Sigmoid colon (tissue), 7 donors: ENCODE data around the gene SPOCK1. TPM values are rescaled to one million over a fixed set of nuclear protein-coding genes. Genes with fewer than 3 reads are reported as not detected.

Experiments used
- DNase-seq: peaks from one replicate; pipeline ENCODE4 v3.0.0-alpha.2; 2019
- H3K27ac ChIP-seq, 4 donors: fragments of 200-600 bp; sonication (generic); one replicate each; pipeline ENCODE4 v1.5.1; 2016 to 2019; ENCODE audit warnings: mild to moderate bottlenecking in 1 of 4
- H3K27me3 ChIP-seq, 3 donors: fragments of 200-600 bp; sonication (generic); one replicate each; pipeline ENCODE4 v1.5.1; 2019; ENCODE audit warnings: mild to moderate bottlenecking in 1 of 3
- H3K36me3 ChIP-seq, 4 donors: fragments of 200-600 bp; sonication (generic); one replicate each; pipeline ENCODE4 v1.5.1; 2016 to 2019
- H3K4me1 ChIP-seq, 4 donors: fragments of 200-600 bp; sonication (generic); one replicate each; pipeline ENCODE4 v1.5.1; 2017 to 2019
- H3K4me3 ChIP-seq, 4 donors: fragments of 200-600 bp; sonication (generic); one replicate each; pipeline ENCODE4 v1.5.1; 2017 to 2019; ENCODE audit warnings: mild to moderate bottlenecking in 2 of 4, moderate library complexity in 1 of 4
- H3K9me3 ChIP-seq, 4 donors: fragments of 200-600 bp in 3 of 4; sonication (generic) in 3 of 4; one replicate each; pipeline versions ENCODE4 v1.5.1 to v1.6.1; 2013 to 2019
- CTCF ChIP-seq, 4 experiments: fragments of 450-650 bp in 3 of 4; fragments of 200-600 bp in 1 of 4; IDR thresholded peaks; one replicate each; pipeline ENCODE4 v1.5.1; 2016 to 2019; ENCODE audit warnings: antibody characterized with exemption in 4 of 4, mild to moderate bottlenecking in 3 of 4, moderate library complexity in 2 of 4
- EP300 ChIP-seq, 4 donors: sonication (generic); formaldehyde crosslinking; IDR thresholded peaks; one replicate each; pipeline ENCODE4 v1.6.1; 2017; ENCODE audit warnings: antibody characterized with exemption in 4 of 4
- POLR2A ChIP-seq, 2 donors: fragments of 450-650 bp; IDR thresholded peaks; one replicate each; pipeline ENCODE4 v1.6.1; 2016; ENCODE audit warnings: antibody characterized with exemption in 2 of 2, mild to moderate bottlenecking in 2 of 2, moderate library complexity in 2 of 2
- POLR2AphosphoS5 ChIP-seq, 4 donors: sonication (generic); formaldehyde crosslinking; IDR thresholded peaks; one replicate each; pipeline ENCODE4 v1.6.1; 2017; ENCODE audit warnings: antibody characterized with exemption in 4 of 4
- WGBS, 2 donors: extraction: QIAGEN DNeasy Blood & Tissue Kit; methylation state at CpG; one replicate each; pipeline ENCODE4 v1.1.7; 2013; 5-methylcytosine and 5-hydroxymethylcytosine counted together
- intact Hi-C: fragments of 100-400 bp; cut with DNase I; formaldehyde crosslinking; loops from one replicate; pipeline ENCODE4 v1.15.1; 2023
- polyA plus RNA-seq, 3 donors: library from polyadenylated mRNA; stranded (reverse); fragments of 200-250 nt; gene quantifications; one replicate each; pipeline ENCODE4 v1.2.3, GENCODE V29; 2013
- total RNA-seq, 4 donors: library from RNA; depleted of rRNA; stranded (reverse); fragments of >200 nt; gene quantifications; one replicate each; pipeline ENCODE4 v1.1.0, GENCODE V29; 2016
- donor health status: healthy with polysubstance abuse.
- donor health status: Bipolar disorder and iron deficiency.
- donor health status: healthy.

Gene SPOCK1
- total and polyA plus RNA-seq, 7 donors, result 2.4 to 104 (median 33.4) TPM

DNA sequence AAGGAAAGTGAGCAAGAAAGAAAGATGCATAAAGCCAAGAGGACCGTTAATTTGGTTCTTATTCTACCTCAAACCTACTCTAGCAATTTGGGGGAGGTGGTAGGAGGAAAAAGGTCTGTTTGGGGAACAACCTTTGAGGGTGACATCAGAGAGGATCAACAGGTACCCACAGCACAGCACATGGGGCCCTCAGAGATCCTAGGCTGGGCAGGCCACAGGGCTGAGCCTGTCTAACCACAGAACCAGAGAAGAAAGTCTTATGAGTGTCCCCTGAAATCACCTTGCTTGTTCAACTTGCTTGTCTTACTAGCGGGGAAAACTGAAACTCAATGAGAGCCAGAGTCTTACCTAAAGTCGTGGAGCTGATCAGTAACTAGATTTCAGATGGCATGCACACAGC, 385.2 kb downstream of the SPOCK1 start:
- 65 to 86% methylated on average over 3 of the region's 3 CpGs for WGBS, 2 donors
- TF ChIP-seq EP300 (IDR thresholded peaks at IDR 0.05) (no peak), POLR2AphosphoS5 (IDR thresholded peaks at IDR 0.05) (no peak), POLR2A (IDR thresholded peaks at IDR 0.05) (no peak), CTCF (IDR thresholded peaks at IDR 0.05) (no peak)

DNA sequence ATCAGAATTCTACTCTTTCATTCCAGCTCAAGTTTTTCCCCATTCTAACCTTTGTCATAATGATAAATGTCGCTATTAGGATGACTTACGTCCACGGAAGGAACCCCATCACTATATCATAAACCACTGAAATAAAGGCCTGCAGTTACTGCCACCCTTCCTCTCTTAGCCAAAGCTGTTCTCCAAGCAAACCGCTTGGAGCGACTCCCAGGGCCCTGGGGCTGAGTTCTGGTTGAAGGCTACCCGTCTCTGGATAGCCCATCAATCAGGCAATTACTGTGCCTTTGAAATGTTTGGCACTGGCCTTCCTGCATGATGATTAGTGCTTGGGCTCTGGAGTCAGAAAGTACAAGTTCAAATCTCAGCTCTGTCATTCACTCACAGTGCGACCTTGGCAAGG, 386.0 kb downstream of the SPOCK1 start:
- intact Hi-C loops, result no loop called here
- H3K36me3 ChIP-seq, result peaks cover 0 to 6% (median 0%) of the 10 kb centered on the region in 4 donors
- TF ChIP-seq POLR2AphosphoS5 (IDR thresholded peaks at IDR 0.05), result no peak
- no peak for TF ChIP-seq EP300 (IDR thresholded peaks at IDR 0.05)
- no peak for TF ChIP-seq POLR2A (IDR thresholded peaks at IDR 0.05)
- TF ChIP-seq CTCF (IDR thresholded peaks at IDR 0.05), result no peak
- H3K9me3 ChIP-seq, result no peaks in the 10 kb centered on the region
- no peak for DNase-seq
- no peaks in the 10 kb centered on the region for H3K27me3 ChIP-seq
- 78 to 88% methylated on average over 7 of the region's 7 CpGs for WGBS, 2 donors
- H3K27ac ChIP-seq, result no peak overlapping the region
- no peak overlapping the region for H3K4me3 ChIP-seq
- no peaks in the 10 kb centered on the region for H3K4me1 ChIP-seq

More for the DNA sequence above, 385.2 kb downstream of the SPOCK1 start:
- Histone ChIP-seq H3K27me3 (no peaks in the 10 kb centered on the region), H3K4me3 (no peak overlapping the region), H3K9me3 (no peaks in the 10 kb centered on the region), H3K36me3 (peaks cover 0 to 6% (median 0%) of the 10 kb centered on the region in 4 donors), H3K27ac (no peak overlapping the region), H3K4me1 (no peaks in the 10 kb centered on the region)
- DNase-seq, result no peak
- intact Hi-C loops, result no loop called here

DNA sequence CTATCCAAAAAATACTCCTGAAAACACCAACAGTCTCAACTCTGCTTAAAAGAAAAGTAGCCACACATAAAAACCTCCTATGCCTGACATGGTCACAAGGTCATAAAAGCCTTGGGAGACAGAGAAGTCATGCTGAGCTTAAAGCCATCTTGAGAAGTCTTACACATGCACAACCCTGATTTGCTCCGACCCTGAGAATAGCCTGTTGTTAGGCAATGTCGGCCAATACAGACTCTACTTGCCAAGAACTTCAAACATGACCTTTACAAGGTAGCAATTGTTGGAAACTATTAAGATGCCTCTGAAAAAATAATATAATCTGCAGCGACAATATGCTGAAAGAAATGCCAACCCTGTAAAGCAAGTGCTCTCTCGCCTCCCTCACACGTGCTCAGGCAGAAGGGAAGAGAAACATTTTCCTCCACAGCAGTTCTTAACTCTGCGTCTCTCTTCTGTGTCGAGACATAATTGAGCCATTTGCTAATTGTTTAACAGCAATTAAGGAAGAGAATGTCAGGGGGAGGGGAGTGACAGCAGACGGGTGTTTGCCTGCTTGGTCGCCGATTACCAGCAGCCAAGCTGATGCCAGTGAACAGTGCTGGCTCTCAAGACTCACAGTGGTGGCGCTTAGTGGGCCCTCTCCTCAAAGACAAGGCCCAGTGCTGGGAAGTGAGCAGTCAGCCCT, 393.6 kb downstream of the SPOCK1 start:
- intact Hi-C loops, result no loop called here
- H3K27ac ChIP-seq, result no peak overlapping the region
- H3K4me1 ChIP-seq, result peaks cover 0 to 25% (median 9%) of the 10 kb centered on the region in 4 donors
- H3K9me3 ChIP-seq, result no peaks in the 10 kb centered on the region
- no peak for DNase-seq
- TF ChIP-seq CTCF (IDR thresholded peaks at IDR 0.05) (no peak), EP300 (IDR thresholded peaks at IDR 0.05) (no peak), POLR2A (IDR thresholded peaks at IDR 0.05) (no peak), POLR2AphosphoS5 (IDR thresholded peaks at IDR 0.05) (no peak)
- no peaks in the 10 kb centered on the region for H3K27me3 ChIP-seq
- H3K36me3 ChIP-seq, result no peaks in the 10 kb centered on the region
- WGBS, 2 donors, result 73 to 77% methylated on average over 11 of the region's 11 CpGs
- no peak overlapping the region for H3K4me3 ChIP-seq

DNA sequence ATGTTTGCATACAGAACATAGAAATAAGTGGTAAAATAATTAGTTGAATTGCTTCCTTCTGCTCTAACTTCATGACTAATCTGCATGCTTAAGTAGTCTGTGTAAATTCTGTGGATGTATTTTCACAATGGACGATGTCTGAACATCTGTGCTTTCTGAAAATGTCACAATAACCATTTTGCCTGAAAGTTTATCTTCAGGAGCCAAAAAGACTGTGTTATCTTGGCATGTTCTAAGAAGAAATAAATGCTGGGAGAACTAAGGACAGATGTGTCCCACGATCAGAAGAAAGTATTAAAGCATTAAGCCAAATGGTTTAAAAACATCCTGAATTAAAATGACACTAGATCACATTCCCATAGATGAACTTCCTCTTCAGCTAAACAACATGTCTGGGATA, 397.6 kb downstream of the SPOCK1 start:
- intact Hi-C loops, result no loop called here
- 61 to 62% methylated on average over 2 of the region's 2 CpGs for WGBS, 2 donors
- TF ChIP-seq POLR2A (IDR thresholded peaks at IDR 0.05) (no peak), POLR2AphosphoS5 (IDR thresholded peaks at IDR 0.05) (peak in 1 of 4 donors; percentile 34)
- peaks cover 0 to 25% (median 9%) of the 10 kb centered on the region in 4 donors for H3K4me1 ChIP-seq
- H3K9me3 ChIP-seq, result no peaks in the 10 kb centered on the region
- no peak for DNase-seq
- no peaks in the 10 kb centered on the region for H3K36me3 ChIP-seq
- H3K27ac ChIP-seq, result peak overlapping the region in 1 of 4 donors; percentile 18
- H3K4me3 ChIP-seq, result no peak overlapping the region
- no peaks in the 10 kb centered on the region for H3K27me3 ChIP-seq

DNA sequence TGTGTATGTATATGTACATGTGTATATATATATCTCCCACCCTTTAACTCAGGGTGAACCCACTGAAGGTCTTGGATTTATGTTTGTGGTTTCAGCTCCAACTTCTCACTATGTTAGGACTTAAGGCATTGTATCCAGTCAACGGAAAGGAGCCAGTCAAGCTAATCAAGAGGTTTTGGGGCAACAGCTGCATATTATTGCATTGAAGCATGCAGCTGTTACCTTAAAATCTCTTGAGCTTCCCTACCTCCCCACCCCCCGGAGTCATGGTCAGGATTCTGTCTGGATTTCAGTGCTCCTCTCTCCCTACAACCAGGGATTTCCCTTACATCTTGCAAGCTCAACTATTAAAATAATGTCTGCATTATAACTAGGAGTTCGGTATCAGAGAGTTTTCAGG, 399.5 kb downstream of the SPOCK1 start:
- TF ChIP-seq POLR2AphosphoS5 (IDR thresholded peaks at IDR 0.05) (no peak), EP300 (IDR thresholded peaks at IDR 0.05) (no peak), CTCF (IDR thresholded peaks at IDR 0.05) (no peak), POLR2A (IDR thresholded peaks at IDR 0.05) (no peak)
- intact Hi-C loops, result no loop called here
- Histone ChIP-seq H3K4me3 (no peak overlapping the region), H3K27ac (no peak overlapping the region), H3K4me1 (peaks cover 0 to 18% (median 5%) of the 10 kb centered on the region in 4 donors), H3K36me3 (no peaks in the 10 kb centered on the region), H3K9me3 (no peaks in the 10 kb centered on the region), H3K27me3 (no peaks in the 10 kb centered on the region)
- WGBS, 2 donors, result 76 to 90% methylated on average over 3 of the region's 3 CpGs
- DNase-seq, result no peak
